SH-SY5Y (cell line): ENCODE measurements around the gene ZNRD2.

Experiments used
- GATA2 ChIP-seq: IDR thresholded peaks from 2 replicates; pipeline ENCODE4 v1.6.1; 2011; ENCODE audit warnings: mild to moderate bottlenecking, low read depth, low read length
- GATA3 ChIP-seq: IDR thresholded peaks from 2 replicates; pipeline ENCODE4 v1.6.1; 2011; ENCODE audit warnings: low read depth, mild to moderate bottlenecking, low read length, moderate library complexity

ZNRD2 gene

GRCh38 chr11:65612691-65613090, 42.4 kb downstream of the ZNRD2 start:
- TF ChIP-seq GATA3: no peak
- TF ChIP-seq GATA2: no peak

DNA sequence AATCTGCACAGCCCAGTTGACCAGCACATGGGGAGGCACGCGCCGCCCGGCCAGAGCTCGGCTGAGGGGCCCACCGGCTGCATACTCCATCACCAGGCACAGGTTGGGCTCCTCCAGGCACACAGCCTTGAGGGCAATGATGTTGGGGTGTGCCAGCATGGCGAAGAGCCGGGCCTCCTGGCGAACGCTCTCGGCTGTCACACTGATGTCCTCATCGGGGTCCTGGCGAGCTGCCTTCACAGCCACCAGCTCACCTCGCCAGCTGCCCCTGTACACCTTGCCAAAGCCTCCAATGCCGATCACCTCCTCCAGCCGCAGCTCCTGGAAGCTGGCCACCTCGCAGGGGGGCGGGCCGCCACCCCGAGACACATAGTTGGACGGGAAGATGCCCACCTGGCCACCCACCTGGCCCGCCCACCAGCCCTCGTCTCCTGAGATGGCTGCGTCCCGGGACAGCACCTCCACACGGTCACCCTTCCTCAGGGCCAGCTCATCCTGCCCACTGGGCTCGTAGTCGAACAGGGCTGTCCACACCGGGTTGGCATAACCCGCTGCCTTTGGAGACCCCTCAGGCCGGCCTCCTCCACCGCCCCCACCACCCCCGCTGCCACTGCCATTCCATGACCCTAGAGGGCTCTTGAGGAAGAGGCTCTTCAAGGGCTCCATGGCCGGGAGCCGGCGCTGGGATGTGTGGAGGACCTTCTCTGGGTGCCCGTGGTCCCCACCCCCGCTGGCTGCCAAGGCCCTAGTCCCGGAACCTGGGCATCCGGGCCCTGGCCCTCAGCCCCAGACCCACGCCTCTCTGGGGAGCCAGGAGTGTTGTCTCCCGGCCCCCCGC, 43.0 kb downstream of the ZNRD2 start:
- TF ChIP-seq GATA3: no peak
- no peak for TF ChIP-seq GATA2

GRCh38 chr11:65615229-65615949, 45.1 kb downstream of the ZNRD2 start, which contains the start of gene PCNX3:
PCNX3 (plus strand) TSS chr11:65615776; CDS start chr11:65616312, 536 bp downstream.
- TF ChIP-seq GATA2: no peak
- no peak for TF ChIP-seq GATA3

DNA sequence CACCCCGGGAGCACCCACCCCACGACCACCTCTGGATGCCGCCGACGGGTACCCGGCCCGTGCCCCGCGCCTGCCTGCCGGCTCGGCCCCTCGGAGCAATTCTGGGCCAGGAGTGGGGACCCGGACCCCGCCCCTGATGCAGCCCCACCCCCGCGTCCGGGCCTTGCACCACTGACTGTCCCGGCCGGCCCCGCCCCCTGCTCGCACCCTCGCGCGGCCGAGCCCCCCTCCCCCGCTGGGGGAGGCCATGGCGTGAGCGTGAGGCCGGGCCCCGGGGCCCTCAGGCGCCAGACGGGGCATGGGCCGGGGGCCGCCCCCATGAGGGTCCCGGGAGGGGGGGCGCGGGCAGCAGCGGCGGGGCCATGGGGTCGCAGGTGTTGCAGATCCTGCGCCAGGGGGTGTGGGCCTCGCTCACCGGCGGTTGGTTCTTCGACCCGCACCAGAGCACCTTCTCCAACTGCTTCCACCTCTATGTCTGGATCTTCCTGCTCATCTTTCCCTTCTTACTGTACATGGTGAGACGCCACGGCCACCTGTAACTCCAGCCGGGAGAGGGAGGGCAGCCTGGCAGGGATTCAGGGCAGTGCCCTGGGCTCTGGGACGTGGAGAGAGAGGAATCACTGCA, 45.8 kb downstream of the ZNRD2 start:
- TF ChIP-seq GATA2 (no peak), GATA3 (no peak)

DNA sequence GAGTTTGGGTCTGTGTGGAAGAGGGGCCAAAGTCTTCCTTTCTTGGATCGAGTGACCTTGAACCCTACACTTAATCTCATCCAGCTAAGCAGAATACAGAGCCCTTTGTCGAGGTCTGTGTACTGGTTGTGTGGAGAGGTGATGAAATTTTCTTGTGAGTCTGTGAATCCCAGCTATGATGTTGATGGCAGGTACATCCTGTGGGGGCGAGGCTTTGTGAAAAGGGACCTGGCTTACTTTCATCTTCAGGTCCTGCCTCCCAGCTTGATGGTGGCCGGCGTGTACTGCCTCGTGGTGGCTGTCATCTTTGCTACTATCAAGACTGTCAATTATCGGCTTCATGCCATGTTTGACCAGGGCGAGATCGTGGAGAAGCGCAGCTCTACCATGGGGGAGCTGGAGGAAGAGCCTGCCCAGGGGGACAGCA, 46.3 kb downstream of the ZNRD2 start:
- TF ChIP-seq GATA3: no peak
- no peak for TF ChIP-seq GATA2

DNA sequence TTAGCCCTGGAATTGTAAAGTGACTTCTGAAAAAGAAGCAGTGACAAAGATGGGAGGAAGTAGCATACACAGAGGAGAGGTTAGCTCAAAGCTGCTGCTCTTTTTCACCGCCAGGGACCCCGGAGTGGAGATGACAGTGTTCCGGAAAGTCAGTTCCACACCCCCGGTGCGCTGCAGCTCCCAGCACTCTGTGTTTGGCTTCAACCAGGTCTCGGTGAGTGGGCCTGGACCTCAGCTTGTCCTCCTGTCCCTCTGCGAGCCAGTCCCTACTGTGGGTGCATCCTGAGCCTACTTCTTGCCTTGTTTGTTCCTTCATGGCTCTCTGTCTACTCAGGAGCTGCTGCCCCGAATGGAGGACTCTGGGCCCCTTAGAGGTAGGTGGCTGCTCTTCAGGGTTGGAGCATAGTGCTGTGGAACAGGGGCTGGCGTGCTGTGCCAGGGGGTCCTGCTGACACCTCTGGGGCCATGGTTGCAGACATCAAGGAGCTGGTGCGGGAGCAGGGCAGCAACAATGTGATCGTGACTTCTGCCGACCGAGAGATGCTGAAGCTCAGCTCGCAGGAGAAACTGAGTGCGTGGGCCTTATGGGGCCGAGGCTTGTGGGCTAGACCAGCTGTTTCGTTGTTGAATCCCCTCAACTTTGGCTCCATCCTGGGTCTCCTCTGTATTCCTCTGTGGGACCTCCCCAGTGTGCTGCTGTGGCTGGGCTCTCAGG, 47.0 kb downstream of the ZNRD2 start:
- TF ChIP-seq GATA2 (no peak), GATA3 (no peak)

GRCh38 chr11:65617990-65618751, 47.9 kb downstream of the ZNRD2 start:
- TF ChIP-seq GATA3: no peak
- TF ChIP-seq GATA2: no peak

GRCh38 chr11:65618763-65619162, 48.5 kb downstream of the ZNRD2 start:
- TF ChIP-seq GATA2 (no peak), GATA3 (no peak)

- no peak for TF ChIP-seq GATA3
- TF ChIP-seq GATA2: no peak
Measured at GRCh38 chr11:65619281-65619928, 49.1 kb downstream of the ZNRD2 start.

DNA sequence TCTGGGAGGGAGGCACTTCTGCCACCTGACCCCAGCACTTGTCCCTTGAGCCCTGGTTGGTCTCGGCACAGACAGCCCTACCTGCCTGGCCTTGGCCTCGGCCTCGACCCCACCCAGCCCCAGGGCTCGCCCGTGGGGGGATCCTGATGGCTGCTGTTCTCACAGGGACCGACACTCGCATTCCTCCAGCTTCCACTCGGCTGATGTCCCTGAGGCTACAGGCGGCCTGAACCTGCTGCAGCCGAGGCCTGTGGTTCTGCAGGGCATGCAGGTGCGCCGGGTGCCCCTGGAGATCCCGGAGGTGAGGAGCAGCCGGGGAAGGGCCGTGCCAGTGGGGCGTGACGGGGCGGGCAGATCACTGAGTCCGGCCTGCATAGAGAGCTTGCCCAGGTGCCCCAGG, 50.4 kb downstream of the ZNRD2 start:
- TF ChIP-seq GATA2 (no peak), GATA3 (no peak)

- no peak for TF ChIP-seq GATA2
- TF ChIP-seq GATA3: no peak
Measured at GRCh38 chr11:65621460-65621859, 51.2 kb downstream of the ZNRD2 start.
